HG02763 (cell line): Measurements from ENCODE around the gene PRRX2.
"Not testable (repeated sequence)": the region's sequence is repeated elsewhere in the genome, so short reads cannot be mapped to it uniquely, and the experiment has no call there.

ENCODE experiments used
- ATAC-seq: cut with Tn5 transposase; IDR thresholded peaks from one replicate; pipeline ENCODE4 v1.9.1; 2021; ENCODE audit warnings: mild to moderate bottlenecking, moderate library complexity; ENCODE audit not compliant: unreplicated experiment

The PRRX2 gene

DNA sequence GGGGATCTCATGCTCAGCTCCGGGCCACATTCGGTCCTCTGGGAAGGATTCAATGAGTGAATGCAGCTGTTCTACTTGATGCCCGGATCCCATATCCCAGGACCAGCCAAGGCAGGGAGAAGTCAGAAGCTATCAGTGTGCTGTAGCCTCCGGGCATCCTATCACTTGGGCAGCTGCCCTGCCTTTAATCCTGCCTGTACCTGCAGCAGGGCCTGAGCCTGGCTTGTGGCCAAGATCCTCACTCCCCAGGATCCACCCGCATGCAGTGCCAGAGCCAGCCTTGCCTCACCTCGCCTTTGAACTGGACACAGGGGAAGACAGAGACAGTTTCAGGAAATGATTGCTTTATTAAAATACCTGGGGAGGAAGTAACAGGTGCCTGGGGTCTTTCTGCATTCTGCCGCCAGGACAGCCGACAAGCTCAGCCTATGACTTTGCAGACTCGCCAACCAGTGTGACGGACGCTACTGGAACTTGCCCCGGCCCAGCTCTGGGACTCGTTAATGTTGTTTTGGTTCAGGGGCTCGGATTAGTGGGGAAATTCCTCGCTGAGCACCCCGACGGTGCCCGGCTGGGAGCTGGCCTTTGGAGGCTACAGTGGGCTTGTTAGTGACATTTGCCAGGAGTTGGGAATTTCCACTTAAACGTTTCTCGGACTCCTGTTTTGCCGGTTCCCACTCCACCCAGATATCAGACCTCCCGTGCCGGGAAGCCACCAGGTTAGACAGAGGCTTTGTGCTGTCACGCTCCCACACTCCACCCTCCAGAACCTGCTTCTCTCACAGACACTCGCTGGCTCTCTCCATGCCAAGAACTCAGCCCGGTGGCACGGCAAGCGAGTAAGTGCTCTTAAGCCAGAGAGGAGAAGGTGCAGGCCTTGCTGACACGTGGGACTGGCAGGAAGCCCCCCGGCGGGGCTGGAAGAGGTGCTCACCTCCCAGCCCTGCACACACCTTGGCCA, 86.7 kb downstream of the PRRX2 start:
- ATAC-seq, result no peak

GRCh38 chr9:129752900-129753729, 87.7 kb downstream of the PRRX2 start, which contains the start of gene PTGES:
Gene PTGES (minus strand): TSS chr9:129753042. CDS start chr9:129753012, 30 bp downstream.
- no peak for ATAC-seq

GRCh38 chr9:129755151-129755550, 89.7 kb downstream of the PRRX2 start:
- ATAC-seq, result no peak

DNA sequence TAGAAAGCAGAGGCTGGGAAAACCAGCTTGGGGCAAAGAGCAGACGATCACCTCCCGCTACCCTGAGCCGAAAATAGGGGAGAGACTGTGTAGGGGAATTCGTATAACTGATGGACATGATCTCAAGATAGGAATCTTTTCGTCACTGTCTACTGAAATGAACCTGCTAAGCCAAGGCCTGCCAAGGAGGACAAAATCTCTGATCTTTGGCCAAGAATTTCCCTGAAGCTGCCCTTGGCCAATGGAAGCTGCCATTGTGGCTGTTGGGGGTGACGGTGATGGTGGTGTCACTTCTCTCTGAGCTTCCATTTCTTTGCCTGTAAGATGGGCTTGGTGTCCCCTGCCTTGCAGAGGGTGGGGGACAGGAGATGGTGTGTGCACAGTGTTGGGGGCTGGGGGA, 90.7 kb downstream of the PRRX2 start:
- ATAC-seq, result no peak

- no peak for ATAC-seq
These were observed 91.6 kb downstream of the PRRX2 start for GRCh38 chr9:129757045-129757444.

- no peak for ATAC-seq
These were observed 93.9 kb downstream of the PRRX2 start for GRCh38 chr9:129759319-129759718.

DNA sequence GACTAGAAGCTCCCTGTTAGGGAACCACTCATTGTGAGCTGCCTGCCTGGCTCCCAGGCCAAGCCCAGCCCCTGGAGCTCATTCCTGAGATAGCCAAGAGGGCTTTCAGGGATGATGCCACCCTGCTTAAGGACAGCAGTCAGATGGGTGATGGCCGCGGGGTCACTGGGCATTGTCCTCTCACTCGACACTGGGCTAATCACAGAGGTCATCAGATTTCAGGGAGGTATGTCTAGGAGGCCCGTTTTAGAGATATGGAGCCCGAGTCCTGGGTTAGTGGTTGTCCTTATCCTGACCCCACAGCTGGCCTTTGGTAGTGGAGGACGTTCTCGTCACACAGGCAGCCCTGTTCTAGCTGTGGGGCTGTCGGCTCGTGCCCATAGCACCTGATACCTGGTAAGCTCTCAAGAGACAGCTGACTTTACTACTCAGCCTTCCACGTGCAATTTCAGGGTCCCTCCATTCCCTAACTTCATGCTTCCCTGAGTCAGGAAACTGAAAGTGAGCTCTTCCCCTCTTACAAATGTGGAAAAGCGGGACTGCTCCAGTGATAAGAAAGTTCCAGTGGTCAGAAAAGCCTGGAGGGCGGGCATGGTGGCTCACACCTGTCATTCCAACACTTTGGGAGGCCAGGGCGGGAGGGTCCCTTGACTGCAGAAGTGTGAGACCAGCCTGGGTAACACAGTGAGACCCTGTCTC, 94.5 kb downstream of the PRRX2 start:
- ATAC-seq, result no peak

- ATAC-seq, result not testable (repeated sequence)
These were observed 95.3 kb downstream of the PRRX2 start for GRCh38 chr9:129760784-129761183.

DNA sequence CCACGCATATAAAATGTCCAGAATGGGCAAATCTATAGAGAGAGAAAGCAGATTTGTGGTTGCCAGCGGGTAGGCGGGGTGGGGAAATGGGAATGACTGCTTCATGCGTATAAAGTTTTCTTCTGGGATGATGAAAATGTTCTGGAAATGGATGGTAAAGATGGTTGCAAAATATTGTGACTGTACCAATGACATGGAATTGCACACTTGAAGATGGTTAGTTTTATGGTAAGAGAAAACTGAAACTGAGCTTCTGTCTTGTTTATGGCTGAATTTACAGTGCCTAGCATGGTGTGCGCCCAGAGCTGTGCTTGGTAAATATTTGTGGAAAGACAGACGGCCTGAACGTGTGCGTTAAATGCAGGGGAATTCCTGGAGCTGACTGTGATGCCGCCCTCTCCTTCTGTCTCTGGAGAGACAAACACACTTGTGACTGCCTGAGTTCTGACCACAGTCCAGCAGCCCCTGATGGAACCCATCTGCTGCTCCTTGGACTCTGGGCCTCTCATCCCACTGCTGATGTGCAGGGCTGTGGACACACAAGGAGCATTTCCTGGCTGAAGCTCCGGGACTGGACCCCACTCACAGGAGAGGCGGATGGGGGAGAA, 96.0 kb downstream of the PRRX2 start:
- no peak for ATAC-seq

DNA sequence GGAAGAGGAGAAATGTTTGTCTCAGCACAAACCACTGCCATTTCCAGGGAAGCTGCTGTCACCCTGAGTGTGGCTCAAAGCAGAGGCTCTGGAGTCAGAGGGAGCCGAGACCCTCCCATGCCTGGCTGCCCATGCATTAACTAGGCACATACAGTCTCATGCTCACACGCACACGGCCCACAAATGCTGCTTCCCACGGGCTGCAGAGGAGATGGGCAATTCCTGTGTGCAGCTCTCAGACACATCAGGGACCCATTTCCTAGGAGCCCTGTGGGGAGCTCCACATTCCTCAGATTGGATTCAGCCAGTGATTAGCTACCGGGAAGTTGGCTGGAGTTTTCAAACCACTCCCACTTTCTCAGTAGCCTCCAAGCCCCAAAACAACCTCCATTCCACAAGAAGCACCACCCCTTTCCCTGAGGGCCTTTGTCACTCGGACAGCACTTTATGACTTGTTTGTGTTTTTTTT, 96.5 kb downstream of the PRRX2 start:
- no peak for ATAC-seq

DNA sequence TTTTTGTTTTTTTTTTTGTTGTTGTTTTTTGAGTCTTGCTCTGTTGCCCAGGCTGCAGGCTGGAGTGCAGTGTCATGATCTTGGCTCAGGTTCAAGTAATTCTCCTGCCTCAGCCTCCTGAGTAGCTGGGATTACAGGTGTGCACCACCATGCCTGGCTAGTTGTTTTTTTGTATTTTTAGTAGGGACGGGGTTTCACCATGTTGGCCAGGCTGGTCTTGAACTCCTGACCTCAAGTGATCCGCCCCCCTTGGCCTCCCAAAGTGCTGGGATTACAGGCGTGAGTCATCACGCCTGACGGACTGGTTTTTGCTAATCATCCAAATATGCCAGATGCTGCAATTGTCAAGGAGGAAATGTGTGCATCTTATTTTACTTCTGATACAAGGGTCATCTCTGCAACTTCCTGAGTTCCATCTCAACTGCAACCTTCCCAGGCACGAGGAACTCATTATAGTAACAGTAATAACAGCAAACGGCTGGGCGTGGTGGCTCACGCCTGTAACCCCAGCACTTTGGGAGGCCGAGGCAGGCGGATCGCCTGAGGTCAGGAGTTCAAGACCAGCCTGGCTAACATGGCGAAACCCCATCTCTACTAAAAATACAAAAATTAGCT, 97.0 kb downstream of the PRRX2 start:
- ATAC-seq, result not testable (repeated sequence)

DNA sequence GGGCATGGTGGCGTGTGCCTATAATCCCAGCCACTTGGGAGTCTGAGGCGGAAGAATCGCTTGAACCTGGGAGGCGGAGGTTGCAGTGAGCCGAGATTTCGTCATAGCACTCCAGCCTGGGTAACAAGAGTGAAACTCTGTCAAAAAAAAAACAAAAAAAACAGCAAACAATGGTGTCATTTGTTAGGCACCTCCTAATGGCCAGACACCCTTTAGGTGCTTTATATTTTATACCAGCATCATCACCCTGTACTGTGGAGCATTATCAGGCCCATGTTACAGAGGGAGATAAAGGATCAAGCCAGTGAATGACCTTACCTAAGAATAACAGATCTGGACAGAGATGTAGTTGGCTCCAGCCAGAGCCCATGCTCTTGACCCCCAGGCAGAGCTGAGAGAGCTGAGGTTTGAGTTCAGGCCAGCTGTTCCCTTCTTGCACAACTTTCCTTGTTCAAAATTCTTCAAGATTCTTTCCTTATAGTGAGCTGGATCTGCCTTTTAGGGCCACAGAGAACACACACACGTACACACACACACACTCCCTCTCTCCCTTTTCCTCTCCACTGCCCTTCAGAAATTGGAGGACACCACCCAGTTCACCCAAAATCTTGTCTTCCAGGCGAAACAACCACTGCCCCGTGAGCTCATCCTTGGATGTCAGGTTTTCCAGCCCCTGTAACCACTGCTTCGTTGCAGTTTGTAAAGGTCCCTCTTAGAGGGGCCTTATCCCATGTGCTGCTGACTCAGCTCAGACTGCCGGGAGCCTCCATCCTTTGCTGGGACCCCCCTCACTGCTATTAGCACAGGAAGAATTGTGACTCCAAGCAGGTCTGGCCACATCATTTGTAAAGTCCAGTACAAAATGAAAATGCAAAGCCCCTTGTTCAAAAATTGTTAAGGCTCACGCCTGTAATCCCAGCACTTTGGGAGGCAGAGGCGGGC, 97.8 kb downstream of the PRRX2 start:
- no peak for ATAC-seq

- ATAC-seq, result no peak
These were observed 100.4 kb downstream of the PRRX2 start for GRCh38 chr9:129765764-129766317.

- no peak for ATAC-seq
These were observed 103.0 kb downstream of the PRRX2 start for GRCh38 chr9:129768486-129768885.

- no peak for ATAC-seq
These were observed 104.2 kb downstream of the PRRX2 start for GRCh38 chr9:129769669-129770068.

DNA sequence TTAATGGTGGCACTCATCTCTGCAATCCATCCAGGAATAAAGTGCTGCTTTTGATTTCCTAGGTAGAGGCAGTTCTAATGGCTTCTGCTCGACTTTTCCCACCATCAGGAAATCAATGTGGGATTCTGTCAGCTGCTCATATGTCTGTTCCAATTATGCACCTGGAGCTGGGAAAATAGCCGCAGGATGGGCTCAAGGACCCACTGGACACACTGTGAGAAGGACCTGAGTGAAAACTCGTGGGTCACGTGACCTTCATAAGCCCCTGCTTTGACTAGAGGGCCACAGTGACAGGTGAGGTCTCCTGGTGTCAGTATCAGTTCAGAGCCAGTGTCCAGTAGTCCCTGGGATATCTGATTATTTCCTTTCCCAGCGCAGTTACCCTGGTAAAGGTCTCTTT, 105.3 kb downstream of the PRRX2 start:
- ATAC-seq, result no peak
